ENCODE measurements around the gene ELF1.

- TF ChIP-seq CBFB (IDR thresholded peaks at IDR 0.05; ENCODE audit: low read depth) (no peak), POLR2A (IDR thresholded peaks at IDR 0.05; ENCODE audit: low read depth, low read length) (no peak), CTCF (IDR thresholded peaks at IDR 0.05 in 2 of 3, conservative IDR thresholded peaks at IDR 0.05 in 1 of 3; ENCODE audit: control insufficient read depth in 2 of 3, extremely low read depth in 1 of 3, insufficient read depth in 1 of 3, low read depth in 3 of 3, low read length in 3 of 3) (no peak), POLR2AphosphoS5 (IDR thresholded peaks at IDR 0.05; ENCODE audit: low read length) (no peak)
Measured at GRCh38 chr13:41028051-41028450, 8.9 kb upstream of the ELF1 start.
